ENCODE measurements around the gene WRAP73.

The WRAP73 gene

GRCh38 chr1:3659093-3659492, 9.2 kb upstream of the WRAP73 start:
- no peak overlapping the region for H3K27ac ChIP-seq
- no peak overlapping the region for H3K4me3 ChIP-seq
- TF ChIP-seq CTCF (IDR thresholded peaks at IDR 0.05) = no peak
- no peak for DNase-seq (ENCODE audit: low spot score)

- Histone ChIP-seq H3K4me3 (no peak overlapping the region), H3K27ac (no peak overlapping the region)
- no peak for DNase-seq (ENCODE audit: low spot score)
- TF ChIP-seq CTCF (IDR thresholded peaks at IDR 0.05) = no peak
Observed at GRCh38 chr1:3658231-3658615, 8.3 kb upstream of the WRAP73 start.

GRCh38 chr1:3657578-3658230, 7.8 kb upstream of the WRAP73 start:
- no peak for TF ChIP-seq CTCF (IDR thresholded peaks at IDR 0.05)
- no peak for DNase-seq (ENCODE audit: low spot score)
- Histone ChIP-seq H3K4me3 (no peak overlapping the region), H3K27ac (no peak overlapping the region)

GRCh38 chr1:3657096-3657475, 7.2 kb upstream of the WRAP73 start:
- H3K27ac ChIP-seq = no peak overlapping the region
- no peak overlapping the region for H3K4me3 ChIP-seq
- no peak for DNase-seq (ENCODE audit: low spot score)
- TF ChIP-seq CTCF (IDR thresholded peaks at IDR 0.05) = no peak

- no peak overlapping the region for H3K27ac ChIP-seq
- H3K4me3 ChIP-seq = no peak overlapping the region
- no peak for DNase-seq (ENCODE audit: low spot score)
- no peak for TF ChIP-seq CTCF (IDR thresholded peaks at IDR 0.05)
Observed at GRCh38 chr1:3656450-3657095, 6.7 kb upstream of the WRAP73 start.

GRCh38 chr1:3654549-3655281, 4.8 kb upstream of the WRAP73 start:
- H3K4me3 ChIP-seq = no peak overlapping the region
- TF ChIP-seq CTCF (IDR thresholded peaks at IDR 0.05) = no peak
- no peak for DNase-seq (ENCODE audit: low spot score)
- no peak overlapping the region for H3K27ac ChIP-seq

- no peak overlapping the region for H3K27ac ChIP-seq
- no peak for TF ChIP-seq CTCF (IDR thresholded peaks at IDR 0.05)
- no peak overlapping the region for H3K4me3 ChIP-seq
- no peak for DNase-seq (ENCODE audit: low spot score)
Observed at GRCh38 chr1:3653286-3653618, 3.3 kb upstream of the WRAP73 start.
